ENCODE data around the gene BACH1.
"Not testable (repeated sequence)": the region's sequence is repeated elsewhere in the genome, so short reads cannot be mapped to it uniquely, and the experiment has no call there.

BACH1 gene

GRCh38 chr21:29349702-29350101 lies 51.0 kb downstream of the BACH1 start:
- no peak for DNase-seq

GRCh38 chr21:29350246-29350779 lies 51.6 kb downstream of the BACH1 start:
- no peak for DNase-seq

DNA sequence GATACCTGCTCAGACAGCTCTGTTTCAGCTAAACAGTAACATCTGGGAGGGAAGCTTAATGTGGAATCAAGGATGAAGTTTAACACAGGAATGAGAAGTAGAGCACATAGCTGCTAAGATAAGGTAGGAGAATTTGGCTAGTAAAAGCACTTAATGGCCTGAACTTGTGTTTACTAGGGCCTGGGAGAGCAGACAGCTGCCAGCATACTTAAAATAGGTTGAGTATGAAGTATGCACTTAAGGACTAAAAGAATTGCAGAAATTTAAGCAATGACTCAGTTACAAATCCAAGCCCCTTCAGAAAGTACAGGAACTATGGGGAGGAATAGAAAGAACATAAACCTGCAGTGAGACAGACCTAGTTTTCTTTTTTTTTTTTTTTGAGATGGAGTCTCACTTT lies 53.0 kb downstream of the BACH1 start:
- DNase-seq, result no peak

- not testable (repeated sequence) for DNase-seq
These were observed 56.5 kb downstream of the BACH1 start for GRCh38 chr21:29355043-29355710.

GRCh38 chr21:29356291-29356690 lies 57.6 kb downstream of the BACH1 start:
- not testable (repeated sequence) for DNase-seq

- not testable (repeated sequence) for DNase-seq
These were observed 58.1 kb downstream of the BACH1 start for GRCh38 chr21:29356810-29357209.

- DNase-seq, result no peak
These were observed 61.0 kb downstream of the BACH1 start for GRCh38 chr21:29359718-29360117.

DNA sequence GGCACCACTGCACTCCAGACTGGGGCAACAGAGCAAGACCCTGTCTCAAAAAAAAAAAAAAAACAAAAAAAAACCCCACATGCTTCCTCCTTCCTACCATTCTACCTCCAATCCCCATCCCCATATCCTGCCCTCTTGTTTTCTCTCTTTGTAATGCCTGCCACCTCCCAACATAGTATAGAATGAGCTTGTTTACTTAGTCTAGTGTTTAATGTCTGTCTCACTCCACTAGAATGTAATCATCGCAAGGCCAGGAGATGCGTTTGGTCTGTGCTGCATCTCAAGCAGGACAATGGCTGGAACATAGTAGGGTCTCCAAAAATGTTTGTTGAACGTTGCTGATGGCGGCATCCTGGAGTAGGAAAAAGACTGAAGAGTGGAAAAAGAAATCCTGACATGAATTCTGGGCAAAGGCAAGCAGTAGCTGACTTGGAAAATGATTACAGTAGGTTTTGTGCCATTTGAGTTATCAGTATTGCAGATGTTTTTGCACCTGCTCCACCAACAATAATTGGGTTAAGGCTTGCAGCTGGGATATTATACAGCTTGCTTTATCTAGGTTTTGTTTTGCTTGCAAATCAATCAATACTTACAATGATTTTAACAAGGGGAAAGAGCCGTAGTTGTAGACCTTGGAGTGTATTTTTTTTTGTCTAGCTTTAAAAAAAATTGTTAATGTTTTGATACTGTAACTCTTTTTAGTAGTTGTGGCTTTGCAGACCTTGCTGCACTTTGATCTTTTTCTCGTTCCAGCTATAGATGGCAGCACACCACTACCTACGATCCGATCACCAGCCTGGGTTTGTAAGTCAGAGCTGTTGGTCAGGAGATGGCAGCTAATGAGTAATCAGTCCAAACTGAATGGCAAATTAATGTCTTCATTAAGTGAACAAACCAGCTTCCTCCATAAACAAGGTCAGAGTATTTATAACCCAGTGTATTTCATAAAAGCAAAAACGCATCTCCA lies 62.4 kb downstream of the BACH1 start:
- peak; percentile 4 to 7 for DNase-seq

- DNase-seq, result no peak
These were observed 64.0 kb downstream of the BACH1 start for GRCh38 chr21:29362758-29363157.

GRCh38 chr21:29365661-29366265 lies 67.0 kb downstream of the BACH1 start:
- no peak for DNase-seq

DNA sequence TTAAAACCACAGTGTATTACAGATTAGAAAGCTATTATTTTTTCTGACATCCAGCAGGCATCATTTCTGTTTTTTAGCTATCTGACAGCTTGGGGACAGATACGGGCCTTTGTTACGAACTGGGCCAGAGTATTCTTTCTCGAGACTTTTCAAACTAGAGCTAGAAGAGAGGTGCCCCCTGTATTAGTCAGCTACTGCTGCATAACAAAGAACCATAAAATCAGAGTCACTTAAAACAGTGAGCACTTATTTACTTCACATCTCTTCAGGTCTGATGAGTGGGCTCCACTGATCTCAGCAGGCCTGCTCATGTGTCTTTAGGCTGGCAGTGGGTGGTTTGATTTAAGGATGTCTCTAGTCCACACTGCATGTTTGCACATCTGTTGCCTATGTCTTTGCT lies 67.8 kb downstream of the BACH1 start:
- DNase-seq, result no peak

GRCh38 chr21:29367335-29367734 lies 68.6 kb downstream of the BACH1 start:
- no peak for DNase-seq

DNA sequence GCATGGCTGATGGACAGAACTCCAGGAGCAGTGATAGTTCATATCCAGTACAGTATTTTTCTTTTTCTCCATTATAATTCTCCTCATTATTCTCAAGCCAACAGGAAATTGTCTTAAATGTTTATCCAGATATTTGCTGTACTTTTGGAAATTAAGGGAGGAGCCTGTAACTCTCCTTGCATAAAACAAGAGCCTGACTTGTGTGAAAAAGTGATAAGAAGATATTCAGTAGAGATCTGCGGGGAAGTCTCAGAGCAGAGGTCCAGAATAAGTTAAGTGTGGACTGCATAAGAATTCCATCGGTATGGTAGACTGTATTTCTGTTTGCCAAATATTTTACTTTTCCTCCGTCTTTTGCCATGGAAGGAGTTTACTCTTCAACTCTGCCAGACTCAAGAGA lies 70.2 kb downstream of the BACH1 start:
- no peak for DNase-seq

DNA sequence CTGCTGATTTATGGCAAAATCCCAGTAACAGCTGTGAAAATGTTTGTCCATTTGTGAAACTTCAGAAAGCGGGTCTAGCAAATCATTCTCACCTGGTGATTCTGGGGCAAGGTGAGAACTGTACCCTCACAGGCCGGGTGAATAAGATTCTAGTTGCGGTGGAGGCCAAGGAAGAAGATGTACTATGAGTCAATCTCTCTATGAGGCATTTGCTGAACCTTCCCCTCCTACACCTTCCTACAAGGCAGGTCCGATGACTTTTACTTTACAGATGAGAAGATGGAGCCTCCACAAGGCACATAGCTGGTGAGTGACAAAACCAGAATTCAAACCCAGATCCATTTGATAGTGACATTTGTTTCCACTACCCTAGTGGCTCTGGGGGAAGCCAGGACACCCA lies 72.7 kb downstream of the BACH1 start:
- DNase-seq, result no peak

DNA sequence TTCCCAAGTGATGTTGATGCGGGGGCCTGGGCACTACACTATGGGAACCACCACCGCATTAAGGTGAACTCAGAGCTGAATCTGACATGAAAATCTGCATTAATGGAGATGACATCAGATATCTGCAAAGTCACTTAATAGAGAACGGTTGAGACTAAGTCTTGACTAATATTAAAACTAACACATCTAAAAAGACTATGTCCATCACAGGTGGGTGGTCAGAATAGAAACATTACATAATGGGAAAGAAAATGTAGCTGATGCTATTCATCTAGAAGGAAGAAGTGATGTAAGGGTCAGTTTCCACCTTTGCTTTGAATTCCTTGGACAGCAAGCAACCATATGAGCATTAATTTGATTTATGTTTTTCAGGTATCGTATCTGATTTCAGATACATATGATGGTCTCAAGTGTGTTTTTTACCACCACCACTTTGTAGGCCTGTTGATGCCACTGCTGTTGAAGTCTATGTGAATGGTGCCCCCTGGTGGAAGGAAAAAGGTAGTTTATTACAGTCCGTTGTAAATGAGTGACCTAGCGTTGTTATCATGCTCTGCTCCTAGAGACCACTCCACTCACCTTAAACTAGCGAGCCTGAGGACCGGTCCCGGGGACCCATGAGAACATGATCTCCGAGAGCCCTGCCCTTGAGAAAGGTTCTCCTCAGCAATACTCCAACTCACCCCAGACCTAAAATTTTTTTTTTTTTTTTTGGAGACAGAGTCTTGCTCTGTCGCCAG lies 73.5 kb downstream of the BACH1 start:
- peak; percentile 76 to 82 for DNase-seq

DNA sequence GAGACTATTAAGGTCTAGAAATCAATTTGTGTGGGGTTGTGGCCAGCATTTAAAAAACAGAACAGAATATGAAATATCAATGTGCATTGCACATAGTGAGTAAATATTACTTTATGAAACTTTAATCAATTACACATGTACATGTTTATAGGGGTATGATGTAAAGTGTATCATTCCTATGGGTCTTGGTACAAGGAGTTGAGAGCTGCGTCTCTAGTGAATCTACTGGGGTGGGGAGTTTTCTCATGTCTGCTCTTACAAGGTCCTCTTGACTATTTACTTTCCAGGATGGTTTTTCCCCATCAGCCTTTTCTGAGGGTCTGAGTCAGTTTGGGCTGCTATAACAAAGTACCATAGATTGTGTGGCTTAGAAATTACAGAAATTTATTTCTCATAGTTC lies 75.8 kb downstream of the BACH1 start:
- DNase-seq, result no peak

DNA sequence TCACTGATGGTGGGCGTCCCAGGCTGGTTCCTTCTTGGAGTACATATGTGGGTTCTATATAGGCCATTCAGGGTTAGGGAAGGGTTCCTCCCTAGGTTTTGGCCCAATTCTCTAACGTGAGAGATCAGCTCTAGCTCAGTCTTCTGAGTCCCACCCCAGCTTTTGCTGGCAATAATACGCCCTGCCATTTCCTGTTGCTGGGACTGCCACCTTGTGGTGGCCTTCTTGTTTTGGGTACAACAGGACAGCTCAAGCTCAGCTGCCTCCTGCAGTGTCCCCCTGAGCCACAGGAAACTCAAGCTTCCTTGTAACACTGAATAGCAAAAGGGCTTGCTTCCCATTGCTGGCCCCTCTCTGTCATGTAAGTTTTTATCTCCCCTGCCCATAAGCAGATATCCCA lies 77.8 kb downstream of the BACH1 start:
- peak; percentile 30 to 31 for DNase-seq

DNA sequence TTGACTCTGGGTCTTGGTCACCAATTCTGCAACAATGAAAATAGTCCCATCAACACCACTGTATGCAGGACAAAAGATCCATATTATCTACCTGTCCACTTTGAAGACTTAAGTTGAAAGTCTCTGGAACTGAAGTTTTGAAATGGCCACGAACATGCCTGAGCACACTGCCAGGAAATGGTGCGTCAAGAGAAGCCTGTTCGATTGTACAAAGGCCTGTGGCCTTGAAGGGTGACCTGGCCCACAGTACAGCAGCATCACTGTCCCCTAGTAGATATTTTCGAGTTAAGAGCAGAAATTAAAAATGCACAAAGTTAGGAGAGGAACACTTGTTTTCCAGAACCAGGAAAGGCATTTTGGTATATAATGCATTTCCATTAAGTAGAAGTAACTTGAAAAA lies 78.5 kb downstream of the BACH1 start:
- no peak for DNase-seq

GRCh38 chr21:29378832-29379231 lies 80.1 kb downstream of the BACH1 start:
- no peak for DNase-seq

DNA sequence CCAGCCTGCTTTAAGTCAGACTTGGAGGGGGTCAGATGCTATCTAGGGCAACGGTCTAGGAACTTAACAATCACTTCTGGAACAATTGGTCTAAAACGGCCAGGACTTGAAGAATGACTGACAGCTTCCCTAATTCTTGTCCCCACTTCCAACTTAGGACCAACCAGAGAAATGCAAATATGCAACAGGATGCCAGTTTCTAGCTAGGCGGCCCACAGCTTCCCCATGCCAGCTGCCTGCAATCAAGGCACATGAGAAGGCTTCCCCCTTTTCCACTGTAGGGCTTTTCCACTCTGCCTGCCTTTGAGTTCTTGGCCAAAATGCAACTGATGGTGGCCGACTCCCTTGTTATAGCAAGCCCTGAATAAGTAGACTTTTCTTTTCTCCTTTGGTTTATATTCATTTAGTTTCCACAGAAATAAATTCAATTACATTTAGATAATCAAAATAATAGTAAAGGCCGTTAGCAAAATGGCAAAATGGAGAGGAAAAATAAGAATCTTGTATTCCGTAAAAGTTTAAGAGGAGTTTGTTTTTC lies 80.9 kb downstream of the BACH1 start:
- DNase-seq, result no peak

DNA sequence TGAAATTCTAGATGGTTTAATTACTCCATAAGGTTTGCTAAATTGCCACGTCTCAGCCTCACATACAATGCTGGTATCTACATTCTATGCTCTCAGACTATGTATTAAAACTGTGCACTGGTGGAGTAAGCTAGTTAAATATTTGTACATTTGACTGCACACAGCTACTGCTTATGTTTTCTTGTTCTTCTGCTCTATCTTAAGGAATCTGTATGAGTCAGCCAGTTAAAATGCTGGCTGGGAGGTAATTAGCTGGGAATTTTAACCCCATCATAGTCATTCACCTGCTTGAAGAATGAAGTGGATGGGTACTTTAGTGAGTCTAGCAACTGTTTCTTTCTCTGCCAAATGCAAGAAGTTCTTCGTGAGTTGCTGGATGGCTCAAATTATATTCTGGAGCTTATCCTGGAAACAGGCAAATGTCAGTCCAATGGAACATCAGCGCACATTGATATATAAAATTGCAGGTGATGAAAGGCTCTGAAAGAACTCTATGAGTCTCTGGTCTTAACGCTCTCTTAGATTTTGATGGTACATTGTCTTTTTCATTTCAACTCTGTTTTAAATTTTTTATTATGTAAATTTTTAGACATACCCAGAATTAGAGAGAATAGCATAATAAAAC lies 83.4 kb downstream of the BACH1 start:
- no peak for DNase-seq
